HepG2 (cell line): ENCODE measurements around the gene GOLGA6L1. TPM values are rescaled to one million over a fixed set of nuclear protein-coding genes. Genes with fewer than 3 reads are reported as not detected.

ENCODE experiments used
- ATAC-seq: fragments of 200-7000 bp; cut with Tn5 transposase; 3 replicates; pipeline ENCODE4 v1.9.1; 2020; ENCODE audit warnings: mild to moderate bottlenecking, moderate library complexity
- BruUV-seq: library from RNA; stranded (reverse); fragments of 400-500 nt; replicated peaks from 2 replicates; lab custom pipeline; 2021; lab: Mats Ljungman, UMichigan
- CTCF ChIA-PET: fragments of 300-600 bp; formaldehyde crosslinking; extraction: SDS; loops from one replicate; lab custom pipeline; 2021; ENCODE audit warnings: low total read pairs, inconsistent platforms, low intra/inter-chr PET ratio; lab: Yijun Ruan, JAX
- POLR2A ChIA-PET: fragments of 350-600 bp; sonication (Branson Sonifier 250); formaldehyde crosslinking; loops from one replicate; lab custom pipeline; 2020; ENCODE audit warnings: antibody characterized with exemption, inconsistent platforms; lab: Yijun Ruan, JAX
- DNase-seq: peaks from one replicate; pipeline ENCODE4 v3.0.0-alpha.2; 2015; ENCODE audit warnings: low spot score
- FAIRE-seq: peaks from 3 replicates; lab custom pipeline; 2011; peaks lifted over from hg19 to GRCh38; lab: Jason Lieb, UNC
- H2AFZ ChIP-seq: one replicate; pipeline ENCODE4 v1.6.1; 2011; ENCODE audit warnings: low read length, inconsistent platforms
- H3K27ac ChIP-seq: fragments of 300-600 bp; 3 replicates; pipeline ENCODE4 v1.8.0; 2011; ENCODE audit warnings: mixed run types, mild to moderate bottlenecking, mixed read lengths, low read length, inconsistent platforms; ENCODE audit not compliant: insufficient read depth; ENCODE audit errors: extremely low read length
- H3K27me3 ChIP-seq, 2 experiments: fragments of 200-600 bp in 1 of 2; 2 replicates in 1 of 2; 3 replicates in 1 of 2; pipeline versions ENCODE4 v1.6.0 to v1.8.0; 2011; ENCODE audit warnings: low read length in 2 of 2, mild to moderate bottlenecking in 2 of 2, moderate library complexity in 2 of 2, inconsistent platforms in 1 of 2; ENCODE audit not compliant: insufficient read depth in 2 of 2, control insufficient read depth in 1 of 2
- H3K36me3 ChIP-seq, 2 experiments: fragments of 200-600 bp in 1 of 2; replicated peaks in 1 of 2; 2 replicates in 1 of 2; 3 replicates in 1 of 2; pipeline versions ENCODE4 v1.5.1 to v1.8.0; 2011; ENCODE audit warnings: low read length in 2 of 2, inconsistent platforms in 1 of 2; ENCODE audit not compliant: insufficient read depth in 2 of 2, control insufficient read depth in 1 of 2
- H3K4me1 ChIP-seq: 2 replicates; pipeline ENCODE4 v1.5.1; 2012; ENCODE audit warnings: low read length, inconsistent platforms; ENCODE audit not compliant: insufficient read depth
- H3K4me2 ChIP-seq: 2 replicates; pipeline ENCODE4 v1.6.0; 2011; ENCODE audit warnings: low read depth, low read length, inconsistent platforms
- H3K4me3 ChIP-seq, 3 experiments: fragments of 200-600 bp in 1 of 3; sonication (generic), shearing (Covaris generic) in 1 of 3; replicated peaks in 1 of 3; 2 replicates each; pipeline ENCODE4 v1.5.1; 2011 to 2016; ENCODE audit warnings: low read length in 3 of 3, inconsistent platforms in 2 of 3, low read depth in 2 of 3, mild to moderate bottlenecking in 2 of 3, control low read depth in 1 of 3, mixed read lengths in 1 of 3; ENCODE audit not compliant: insufficient read depth in 1 of 3
- H3K79me2 ChIP-seq: one replicate; pipeline ENCODE4 v1.6.1; 2011; ENCODE audit warnings: low read length, inconsistent platforms; ENCODE audit not compliant: insufficient read depth
- H3K9ac ChIP-seq: 2 replicates; pipeline ENCODE4 v1.6.0; 2011; ENCODE audit warnings: mild to moderate bottlenecking, low read depth, low read length, inconsistent platforms; ENCODE audit not compliant: insufficient read depth
- H3K9me3 ChIP-seq: 2 replicates; pipeline ENCODE4 v1.5.1; 2012; ENCODE audit warnings: mild to moderate bottlenecking, low read length
- H4K20me1 ChIP-seq: 2 replicates; pipeline ENCODE4 v1.6.0; 2011; ENCODE audit warnings: inconsistent platforms, mild to moderate bottlenecking, low read length, moderate library complexity; ENCODE audit not compliant: insufficient read depth
- CCDC6 ChIP-seq: sonication (generic); formaldehyde crosslinking; IDR thresholded peaks from 2 replicates; pipeline ENCODE4 v1.8.1; 2022; ENCODE audit warnings: mild to moderate bottlenecking, missing genetic modification reagents, moderate library complexity
- DMAP1 ChIP-seq: IDR thresholded peaks from 2 replicates; pipeline ENCODE4 v1.6.1; 2016
- MAFK ChIP-seq, 2 experiments: IDR thresholded peaks in 1 of 2; conservative IDR thresholded peaks in 1 of 2; 2 replicates each; pipeline ENCODE4 v1.6.1; 2011; ENCODE audit warnings: improper control_type of control experiment in 2 of 2, low read length in 2 of 2
- NFKBIZ ChIP-seq: IDR thresholded peaks from 2 replicates; pipeline ENCODE4 v1.6.1; 2018; ENCODE audit warnings: missing genetic modification reagents, missing compliant biosample characterization
- TBP ChIP-seq: sonication (generic); formaldehyde crosslinking; IDR thresholded peaks from 2 replicates; pipeline ENCODE4 v1.5.0; 2020; ENCODE audit warnings: missing genetic modification reagents
- U2AF1 ChIP-seq: fragments of 200-400 bp; formaldehyde crosslinking; optimal IDR thresholded peaks from 2 replicates; pipeline ENCODE3; 2017; ENCODE audit warnings: mild to moderate bottlenecking, low read depth, low read length
- ZNF431 ChIP-seq: sonication (generic); formaldehyde crosslinking; IDR thresholded peaks from 2 replicates; pipeline ENCODE4 v1.9.0; 2022; ENCODE audit warnings: missing genetic modification reagents, low read depth, mild to moderate bottlenecking, borderline replicate concordance
- ZNF451 ChIP-seq: sonication (generic); formaldehyde crosslinking; IDR thresholded peaks from 2 replicates; pipeline ENCODE4 v1.5.0; 2020; ENCODE audit warnings: mild to moderate bottlenecking, missing genetic modification reagents
- ZXDC ChIP-seq: sonication (generic); formaldehyde crosslinking; IDR thresholded peaks from 2 replicates; pipeline ENCODE4 v1.5.0; 2020; ENCODE audit warnings: mild to moderate bottlenecking, missing genetic modification reagents
- WGBS: methylation state at CpG from one replicate; pipeline ENCODE4 v1.1.6; 2017; ENCODE audit warnings: low lambda C conversion rate; 5-methylcytosine and 5-hydroxymethylcytosine counted together
- in situ Hi-C: cut with HindIII; loops from 2 replicates; pipeline ENCODE4 v1.10.0; 2017; ENCODE audit warnings: low pct_unique_long_range_greater_than_20kb; ENCODE audit not compliant: extremely low pct_ligation_motif_present
- intact Hi-C: fragments of 100-400 bp; cut with micrococcal nuclease; formaldehyde crosslinking; loops from one replicate; pipeline ENCODE4 v1.10.0; 2022; ENCODE audit not compliant: unreplicated experiment
- polyA plus RNA-seq, 8 experiments: library from polyadenylated mRNA; depleted of rRNA in 3 of 8; stranded (reverse) in 7 of 8; unstranded in 1 of 8; fragments of >200 nt; fragmentation: Illumina TruSeq in 4 of 8; extraction: Trizol in 4 of 8; gene quantifications; 2 replicates each; pipeline versions ENCODE4 v1.2.1 to v1.2.3, GENCODE V29; 2011 to 2016; ENCODE audit warnings: low read depth in 4 of 8, missing spikeins in 1 of 8, mixed read lengths in 1 of 8; ENCODE audit not compliant: insufficient read depth in 1 of 8
- total RNA-seq, 5 experiments: library from RNA; depleted of rRNA; stranded (reverse); fragments of >200 nt; fragmentation: Illumina TruSeq; extraction: Trizol; gene quantifications; 2 replicates each; pipeline ENCODE4 v1.2.3, GENCODE V29; 2016; ENCODE audit warnings: low read depth in 1 of 5

The GOLGA6L1 gene
- total and polyA plus RNA-seq, 2 of the 13 experiments (the other 11 are each of a cell fraction or from before 2014, with no cell fraction given): not detected

GRCh38 chr15:23081271-23081670, 55.4 kb downstream of the GOLGA6L1 start:
- Histone ChIP-seq H3K4me3 (no peak overlapping the region), H3K27ac (no peak overlapping the region), H3K4me2 (no peak overlapping the region), H3K36me3 (no peaks in the 10 kb centered on the region), H3K79me2 (no peaks in the 10 kb centered on the region), H3K9me3 (no peaks in the 10 kb centered on the region), H3K9ac (no peak overlapping the region), H3K27me3 (no peaks in the 10 kb centered on the region), H4K20me1 (no peaks in the 10 kb centered on the region), H2AFZ (no peak overlapping the region), H3K4me1 (peaks cover 24% of the 10 kb centered on the region)
- 75% methylated on average over 3 of the region's 3 CpGs for WGBS
- ATAC-seq: no peak
- ChIA-PET CTCF (no interaction called here), POLR2A (no interaction called here)
- in situ Hi-C loops: no loop called here
- BruUV-seq: no TSS peak
- intact Hi-C loops: loop anchor here (2.0 kb wide), 1 partner anchor 42 kb away; the partner anchor contains the start of gene TUBGCP5
- DNase-seq: no peak
- no peak for FAIRE-seq
- no peak for TF ChIP-seq CCDC6 (CRISPR knock-in tag)
- TF ChIP-seq U2AF1: no peak

- WGBS: 75% methylated on average over 7 of the region's 7 CpGs
- POLR2A ChIA-PET: no interaction called here
- no peak for FAIRE-seq
- no peak overlapping the region for H3K4me3 ChIP-seq
- no peak for TF ChIP-seq DMAP1 (CRISPR knock-in tag)
- no peak for TF ChIP-seq ZXDC
- no peak for TF ChIP-seq NFKBIZ (CRISPR knock-in tag)
- TF ChIP-seq ZNF431 (CRISPR knock-in tag): no peak
- TF ChIP-seq ZNF451: no peak
- no peak for TF ChIP-seq TBP (CRISPR knock-in tag)
- 0 out of 4 replicates have a peak, but pooled peaks of 1 of the 2 experiments have one; percentile 3 for TF ChIP-seq MAFK (conservative IDR thresholded peaks at IDR 0.05 in 1 of 2, IDR thresholded peaks at IDR 0.05 in 1 of 2; ENCODE audit: low read length in 2 of 2)
- no peak overlapping the region for H3K9ac ChIP-seq
- no peak for ATAC-seq
- H3K79me2 ChIP-seq: no peaks in the 10 kb centered on the region
- no peaks in the 10 kb centered on the region for H3K36me3 ChIP-seq
- intact Hi-C loops (loop anchor here (2.0 kb wide), 1 partner anchor 41 kb away; the partner anchor contains the start of gene TUBGCP5), in situ Hi-C loops (no loop called here)
- CTCF ChIA-PET: no interaction called here
- H3K27me3 ChIP-seq: 0 out of 5 replicates have a peak, but pooled peaks cover 0 to 9% of the 10 kb centered on the region in 2 experiments
- H3K27ac ChIP-seq: no peak overlapping the region
- H3K4me2 ChIP-seq: no peak overlapping the region
- H2AFZ ChIP-seq: no peak overlapping the region
- no peaks in the 10 kb centered on the region for H3K9me3 ChIP-seq
- peaks cover 24% of the 10 kb centered on the region for H3K4me1 ChIP-seq
- H4K20me1 ChIP-seq: no peaks in the 10 kb centered on the region
- BruUV-seq: no TSS peak
- no peak for DNase-seq
Observed at GRCh38 chr15:23079766-23080165, 56.9 kb downstream of the GOLGA6L1 start.
